CD4-positive, alpha-beta T cell treated with Interleukin-15 for 4 hours (primary cell): ENCODE data around the gene CACNA2D3.

Experiments
- DNase-seq: peaks from one replicate; pipeline ENCODE4 v3.0.0-alpha.2; 2020; ENCODE audit warnings: low spot score

Gene CACNA2D3

GRCh38 chr3:54171509-54171908 lies 49.2 kb downstream of the CACNA2D3 start:
- DNase-seq, result no peak

DNA sequence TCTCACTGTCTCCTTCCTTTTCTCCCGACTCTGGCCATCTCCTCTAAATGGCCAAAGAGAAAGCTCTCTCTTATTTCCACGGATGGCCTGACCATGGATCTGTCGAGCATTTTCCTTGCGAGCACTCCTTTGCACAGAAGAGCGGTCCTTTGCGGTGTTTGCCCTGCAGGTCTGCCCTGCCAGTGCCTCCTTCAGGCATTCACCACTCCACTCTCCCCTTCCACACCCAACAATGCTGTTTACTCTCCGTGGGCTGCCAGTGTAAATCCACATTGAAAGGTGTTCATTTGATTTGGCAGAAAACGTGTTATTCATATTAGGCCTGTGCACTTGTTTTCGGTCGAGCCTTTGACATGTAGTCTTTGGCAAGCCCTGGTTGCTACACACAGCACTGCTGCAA lies 49.6 kb downstream of the CACNA2D3 start:
- no peak for DNase-seq

DNA sequence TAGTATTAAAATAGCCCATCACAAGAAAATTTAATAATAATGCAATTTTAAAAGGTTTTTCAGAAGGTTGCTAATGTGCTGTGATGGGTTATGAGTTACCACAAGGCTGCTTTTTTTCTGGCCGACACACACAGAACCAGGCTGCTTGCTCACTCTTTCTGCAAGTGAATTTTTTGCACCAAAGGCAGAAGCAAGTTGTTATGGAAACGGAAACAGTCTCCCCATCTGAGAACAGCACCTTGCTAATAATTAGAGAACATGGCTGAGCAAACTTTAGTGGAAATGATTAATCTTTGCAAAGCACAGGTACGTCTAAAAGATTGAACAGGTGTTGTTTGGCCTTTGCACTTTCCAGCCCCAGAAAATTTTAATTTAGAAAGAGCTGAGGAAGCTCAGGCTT lies 51.0 kb downstream of the CACNA2D3 start:
- DNase-seq, result no peak

- DNase-seq, result no peak
Measured at GRCh38 chr3:54176106-54176505, 53.8 kb downstream of the CACNA2D3 start.

DNA sequence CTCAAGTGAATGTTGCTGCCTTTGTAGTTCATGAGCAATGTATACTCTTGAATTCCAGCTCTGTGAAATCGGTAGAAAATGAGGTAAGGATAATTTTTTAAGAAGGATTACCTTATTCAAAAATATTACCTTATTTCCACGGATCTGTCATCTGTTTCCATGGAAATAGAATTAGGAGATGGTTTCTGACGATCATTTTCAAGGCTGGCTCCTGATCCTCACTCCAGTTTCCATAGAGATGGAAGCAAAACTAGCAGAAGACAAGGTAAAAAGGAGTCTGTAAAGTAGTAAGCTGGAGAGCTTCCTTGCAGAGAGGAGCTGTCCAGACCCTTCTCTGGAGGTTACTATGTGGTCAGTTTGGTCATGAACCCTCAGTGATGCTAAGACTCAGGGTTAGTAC lies 55.5 kb downstream of the CACNA2D3 start:
- DNase-seq, result no peak

GRCh38 chr3:54178376-54178775 lies 56.0 kb downstream of the CACNA2D3 start:
- no peak for DNase-seq

DNA sequence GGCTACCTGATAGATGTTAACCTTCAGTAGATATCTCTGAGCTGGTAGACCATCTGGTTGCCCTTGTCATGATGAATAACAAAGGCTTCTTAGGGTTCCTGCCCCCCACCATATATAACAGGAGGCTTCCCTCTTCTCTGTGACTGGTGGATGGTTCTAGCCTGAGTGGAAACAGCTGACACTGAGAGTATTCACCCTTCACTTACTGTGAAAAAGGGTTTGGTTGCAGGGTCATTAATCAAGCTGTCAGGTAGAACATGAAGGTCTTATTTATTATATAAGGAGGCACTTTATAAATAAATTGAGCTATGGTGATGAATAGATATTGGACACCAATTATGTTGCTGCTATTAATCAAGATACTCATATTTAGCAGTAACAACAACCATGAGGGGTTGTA lies 58.6 kb downstream of the CACNA2D3 start:
- DNase-seq, result no peak

GRCh38 chr3:54182242-54182641 lies 59.9 kb downstream of the CACNA2D3 start:
- DNase-seq, result no peak

- DNase-seq, result no peak
Measured at GRCh38 chr3:54185740-54186139, 63.4 kb downstream of the CACNA2D3 start.

DNA sequence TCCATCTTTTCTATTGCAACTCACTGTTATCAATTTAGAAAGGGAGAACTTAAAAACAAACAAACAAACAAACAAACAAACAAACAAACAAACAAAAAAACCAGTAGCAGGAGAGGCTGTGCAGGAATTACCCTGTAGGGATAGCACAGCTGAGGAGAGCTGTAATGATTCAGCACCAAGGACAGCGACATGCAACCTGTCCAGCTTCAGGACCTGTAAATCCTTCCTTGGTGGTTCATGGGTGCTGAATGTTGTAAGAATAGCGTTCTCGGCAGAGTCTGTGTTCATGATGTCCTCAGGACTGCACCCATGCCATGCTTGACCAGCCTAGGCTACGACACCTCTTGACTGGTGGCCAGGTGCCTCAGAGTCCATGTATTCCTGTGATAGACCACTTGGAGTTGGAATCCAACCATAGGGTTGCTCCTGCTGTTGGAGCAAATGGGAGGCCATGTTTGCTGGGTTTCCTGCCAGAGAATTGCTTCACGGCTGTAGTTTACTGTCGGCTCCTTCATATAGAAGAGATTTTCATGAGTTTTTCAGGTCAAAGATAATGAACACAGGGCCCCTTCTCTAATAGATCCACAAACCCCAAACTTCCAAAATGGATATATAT lies 65.9 kb downstream of the CACNA2D3 start:
- DNase-seq, result no peak

DNA sequence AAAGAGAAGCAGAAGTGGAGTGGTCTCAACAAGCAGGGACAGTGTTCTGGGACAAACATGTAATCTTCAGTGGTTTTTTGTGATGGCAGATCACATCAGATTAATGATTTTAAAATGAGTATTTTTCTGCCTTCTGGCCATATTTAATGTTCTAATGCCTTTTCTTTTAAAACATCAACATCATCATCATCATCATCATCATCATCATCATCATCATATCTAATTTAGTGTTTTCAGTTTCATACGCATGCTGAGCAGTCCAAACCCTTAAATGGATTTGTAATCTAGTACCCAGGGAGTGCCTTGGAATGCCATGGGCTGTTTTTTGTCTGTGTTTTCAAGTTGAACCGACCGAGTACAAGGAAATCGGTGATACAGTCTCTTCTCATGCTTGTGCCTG lies 68.9 kb downstream of the CACNA2D3 start:
- no peak for DNase-seq

- DNase-seq, result no peak
Measured at GRCh38 chr3:54192026-54192425, 69.7 kb downstream of the CACNA2D3 start.

DNA sequence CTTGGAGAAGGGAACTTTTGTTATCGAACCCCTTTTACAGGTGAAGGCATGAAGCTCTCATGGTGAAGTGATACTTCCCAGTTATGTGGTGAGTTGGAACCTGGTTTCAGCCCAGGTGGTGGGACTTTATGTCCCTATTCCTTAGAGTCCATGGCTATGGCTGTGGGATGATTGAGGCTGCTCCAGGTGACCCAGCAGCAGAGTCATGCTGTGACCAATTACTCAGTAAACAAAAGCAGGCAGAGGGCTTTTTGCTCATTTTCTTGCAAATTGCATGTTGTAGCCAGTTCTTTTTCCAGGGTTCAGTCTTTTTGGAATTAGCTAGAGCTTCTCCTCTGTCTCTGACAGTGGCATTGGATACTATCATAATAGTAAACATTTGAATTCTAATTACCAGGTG lies 70.7 kb downstream of the CACNA2D3 start:
- no peak for DNase-seq

GRCh38 chr3:54196360-54196991 lies 74.1 kb downstream of the CACNA2D3 start:
- DNase-seq, result no peak

DNA sequence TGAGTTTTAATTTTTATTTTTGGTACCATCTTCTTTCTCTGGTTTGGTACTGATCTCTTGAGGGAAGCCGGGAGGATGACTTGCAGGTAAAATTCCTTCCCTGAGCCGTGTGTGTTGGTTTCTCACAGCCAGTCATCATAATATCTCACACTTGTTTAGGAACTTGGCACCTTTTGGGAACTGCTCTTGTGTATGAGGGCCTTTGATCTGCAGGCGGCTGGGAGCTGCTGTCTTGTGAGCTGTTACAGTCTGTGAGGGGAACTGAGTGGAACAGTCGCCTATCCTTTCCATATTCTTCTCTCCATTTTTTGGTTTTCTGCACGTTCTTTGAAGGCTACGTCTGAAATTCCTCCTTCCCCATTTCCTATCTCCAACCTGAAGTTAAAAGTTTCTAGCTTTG lies 75.2 kb downstream of the CACNA2D3 start:
- no peak for DNase-seq

DNA sequence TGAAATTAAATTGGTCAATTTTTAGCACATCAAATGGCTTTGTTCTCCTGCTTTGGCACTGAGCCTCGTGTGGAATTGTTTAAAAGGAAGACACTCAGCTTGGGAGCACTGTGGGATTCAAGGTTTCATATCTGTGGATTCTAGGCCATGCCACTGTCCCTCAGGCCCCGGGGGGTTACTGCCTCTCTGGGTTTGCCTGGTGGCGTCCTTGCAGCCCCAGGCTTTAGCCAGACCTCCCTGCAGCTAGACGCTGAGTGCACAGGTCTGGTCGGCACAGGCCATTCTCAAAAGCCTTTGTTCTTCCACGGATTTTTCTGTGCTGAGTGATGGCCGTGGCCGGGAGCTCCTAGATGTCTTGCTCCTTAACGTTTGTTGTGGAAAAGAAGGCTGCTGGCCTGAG lies 76.2 kb downstream of the CACNA2D3 start:
- no peak for DNase-seq

GRCh38 chr3:54202054-54202453 lies 79.7 kb downstream of the CACNA2D3 start:
- DNase-seq, result no peak

DNA sequence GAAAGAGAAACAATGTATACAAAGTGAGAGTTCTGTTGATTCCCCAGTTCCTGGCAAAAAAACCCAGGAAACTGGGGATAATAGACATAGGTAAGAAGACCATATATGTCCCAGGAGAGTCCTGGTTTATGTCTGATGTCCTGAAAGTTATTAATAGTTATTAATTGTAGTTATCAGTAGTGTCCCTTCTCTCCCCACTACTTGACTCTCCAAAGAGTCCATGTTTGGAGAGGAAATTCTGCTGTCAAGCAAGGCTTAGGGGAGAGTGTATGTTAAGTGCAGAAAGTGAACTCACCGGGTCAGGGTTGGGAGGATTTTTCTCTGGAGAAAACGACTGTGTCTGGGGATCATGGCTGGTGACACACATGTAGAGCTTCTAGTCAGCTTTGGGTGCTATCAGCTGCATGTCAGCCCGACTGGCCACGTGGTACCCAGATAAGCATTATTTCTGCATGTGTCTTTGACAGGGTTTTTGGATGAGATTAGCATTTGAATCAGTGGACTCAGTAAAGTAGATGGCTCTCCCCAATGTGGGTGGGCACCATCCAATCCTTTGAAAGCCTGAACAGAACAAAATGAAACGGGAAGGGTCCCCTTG lies 80.4 kb downstream of the CACNA2D3 start:
- DNase-seq, result no peak

- DNase-seq, result no peak
Measured at GRCh38 chr3:54206874-54207273, 84.5 kb downstream of the CACNA2D3 start.

GRCh38 chr3:54211097-54211496 lies 88.7 kb downstream of the CACNA2D3 start:
- DNase-seq, result no peak

GRCh38 chr3:54212723-54213122 lies 90.4 kb downstream of the CACNA2D3 start:
- no peak for DNase-seq

GRCh38 chr3:54213907-54214306 lies 91.6 kb downstream of the CACNA2D3 start:
- DNase-seq, result no peak

DNA sequence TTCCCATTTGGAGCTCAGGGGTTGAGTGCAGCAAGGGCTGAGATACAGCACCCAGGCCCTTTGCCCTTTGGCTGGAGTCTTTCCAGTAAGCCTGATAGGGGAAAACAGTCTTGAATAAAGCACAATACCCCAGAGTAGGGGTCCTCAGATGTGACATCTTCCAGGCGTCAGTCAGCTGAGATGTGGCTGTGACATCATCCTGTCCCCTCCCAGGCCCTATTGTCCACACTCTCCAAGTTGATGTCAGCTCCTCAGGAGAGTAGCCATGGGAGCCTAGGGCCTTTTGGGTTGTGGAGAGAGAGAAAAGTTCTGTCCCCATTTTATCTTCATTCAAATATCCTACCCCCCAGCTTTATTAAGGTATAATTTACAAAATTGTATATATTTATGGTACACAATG lies 92.5 kb downstream of the CACNA2D3 start:
- DNase-seq, result no peak

DNA sequence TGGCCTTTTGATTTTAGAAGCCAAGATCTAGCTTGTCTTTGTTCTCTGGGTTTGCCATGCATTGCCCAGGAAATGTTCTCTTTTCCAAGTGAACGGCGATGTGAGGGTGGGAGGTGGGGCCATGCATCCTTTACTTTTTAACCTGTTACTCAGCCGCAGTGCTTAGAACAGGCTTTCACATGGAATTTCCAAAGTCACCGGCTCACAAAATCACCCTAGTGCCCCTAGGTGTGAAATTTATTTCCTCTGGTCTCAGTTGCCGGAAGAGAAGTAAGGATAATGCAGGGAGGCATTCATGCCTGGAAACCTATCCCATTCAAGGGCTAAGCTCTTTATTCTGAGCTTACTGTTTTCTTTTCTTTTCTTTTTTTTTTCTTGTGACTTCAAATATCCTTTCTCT lies 93.2 kb downstream of the CACNA2D3 start:
- DNase-seq, result no peak
